ENCODE results near the gene HS6ST2.
"Not testable (repeated sequence)": the region's sequence is repeated elsewhere in the genome, so short reads cannot be mapped to it uniquely, and the experiment has no call there.

HS6ST2 gene

DNA sequence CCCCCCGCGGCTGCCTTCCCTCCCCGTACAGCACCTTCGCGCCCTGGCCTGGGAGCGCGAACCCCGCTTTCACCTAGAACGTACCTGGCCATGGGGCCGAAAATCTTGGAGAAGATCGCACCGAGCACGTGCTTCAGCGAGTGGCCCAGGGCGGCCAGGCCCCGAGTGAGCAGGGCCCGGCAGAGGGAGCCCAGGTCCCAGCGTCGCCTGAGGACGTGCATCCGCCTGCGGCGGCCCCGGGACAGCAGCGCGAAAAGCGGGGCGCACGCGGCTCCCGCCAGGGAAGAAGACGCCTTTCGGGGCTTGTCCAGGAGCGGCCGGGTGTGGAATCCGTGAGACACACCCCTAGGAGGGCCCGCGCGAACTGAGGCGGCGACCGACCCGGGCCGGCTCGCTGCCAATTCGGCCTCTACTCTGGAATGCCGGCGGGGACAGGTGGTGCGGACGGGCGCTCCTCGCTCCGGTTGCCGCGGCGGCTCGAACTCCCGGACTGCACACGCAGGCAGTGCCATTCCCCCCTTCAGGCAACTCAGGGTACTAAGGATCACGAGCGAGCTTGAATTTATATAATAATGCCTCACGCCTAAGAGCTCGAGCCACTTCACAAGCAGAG, at the start of gene HS6ST2:
Gene HS6ST2, minus strand, starts transcription at position 539 of the 613 bp plus-strand sequence.
- DNase-seq (ENCODE audit: low read depth in 1 of 2, low spot score in 1 of 2), result no peak

DNA sequence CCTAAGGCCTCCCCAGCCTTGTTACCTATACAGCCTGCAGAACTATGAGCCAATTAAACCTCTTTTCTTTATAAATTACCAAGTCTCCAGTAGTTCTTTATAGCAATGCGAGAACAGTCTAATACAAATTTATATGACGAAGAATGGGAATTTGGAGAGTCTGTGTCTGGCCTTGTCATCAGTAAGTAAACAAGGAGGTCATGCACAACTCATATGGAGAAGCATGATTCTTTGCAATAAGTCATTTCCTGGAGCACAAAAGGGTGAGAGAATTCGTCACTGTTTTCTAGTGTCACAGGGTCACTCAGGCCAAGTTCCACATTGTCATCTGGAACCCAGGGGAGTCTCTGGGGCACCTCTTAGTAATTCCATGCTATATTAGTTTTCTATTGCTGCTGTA, 49.0 kb upstream of the HS6ST2 start:
- DNase-seq (ENCODE audit: low read depth in 1 of 2, low spot score in 1 of 2), result no peak

DNA sequence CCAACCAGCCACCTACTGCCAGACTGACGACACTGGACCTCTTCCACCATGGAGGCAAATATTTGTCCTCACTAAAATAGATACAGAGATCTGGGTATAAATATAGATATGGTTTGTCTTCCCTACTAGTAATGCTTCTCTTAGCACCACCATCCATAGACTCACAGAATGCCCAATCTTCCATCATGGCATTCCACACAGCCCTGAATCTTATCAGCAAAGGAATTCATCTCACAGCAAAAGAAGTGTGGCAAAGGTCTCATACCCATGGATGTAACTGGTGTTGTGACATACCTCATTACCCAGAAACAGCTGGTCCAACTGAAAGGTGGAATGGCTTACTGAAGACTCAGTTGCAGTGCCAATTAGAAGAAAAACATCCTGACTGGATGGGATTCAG, 47.2 kb upstream of the HS6ST2 start:
- no peak for DNase-seq (ENCODE audit: low read depth in 1 of 2, low spot score in 1 of 2)

DNA sequence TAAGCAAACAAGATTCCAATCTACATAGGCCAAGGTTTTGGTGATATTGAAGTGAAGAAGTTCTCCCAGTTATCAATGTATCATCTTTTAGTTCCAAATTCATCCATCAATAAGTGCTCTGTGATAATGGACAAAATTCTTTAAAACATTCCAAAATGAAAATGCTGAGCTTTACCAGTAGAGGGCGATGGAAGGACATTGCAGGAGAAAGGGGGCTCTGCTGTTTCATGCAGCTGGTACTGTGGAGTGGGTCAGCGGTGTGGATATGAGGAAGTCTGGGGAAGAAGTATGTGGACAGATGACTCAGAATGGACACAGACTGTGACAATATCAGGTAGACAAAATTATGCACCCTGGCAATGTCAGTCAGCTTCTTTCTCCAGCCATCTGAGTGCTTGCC, 46.6 kb upstream of the HS6ST2 start:
- no peak for DNase-seq (ENCODE audit: low read depth in 1 of 2, low spot score in 1 of 2)

DNA sequence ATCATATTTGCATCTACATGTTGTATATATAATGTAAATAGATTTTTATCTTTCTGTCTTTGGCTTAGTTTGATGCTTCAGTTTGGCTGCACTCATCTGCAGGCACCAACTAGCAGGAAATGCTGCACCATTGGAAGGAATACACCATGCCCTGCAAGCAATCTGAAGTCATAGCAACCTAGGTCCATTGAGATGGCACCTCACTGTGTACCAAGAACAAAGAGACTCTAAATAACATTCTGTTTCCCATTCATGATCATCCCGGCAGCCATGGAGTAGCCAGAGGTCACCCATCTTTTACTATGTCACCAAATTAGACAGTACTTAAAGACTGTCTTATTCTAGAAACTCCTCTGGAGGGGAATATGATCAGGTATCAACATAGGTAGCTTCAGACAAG, 40.8 kb upstream of the HS6ST2 start:
- no peak for DNase-seq (ENCODE audit: low read depth in 1 of 2, low spot score in 1 of 2)

DNA sequence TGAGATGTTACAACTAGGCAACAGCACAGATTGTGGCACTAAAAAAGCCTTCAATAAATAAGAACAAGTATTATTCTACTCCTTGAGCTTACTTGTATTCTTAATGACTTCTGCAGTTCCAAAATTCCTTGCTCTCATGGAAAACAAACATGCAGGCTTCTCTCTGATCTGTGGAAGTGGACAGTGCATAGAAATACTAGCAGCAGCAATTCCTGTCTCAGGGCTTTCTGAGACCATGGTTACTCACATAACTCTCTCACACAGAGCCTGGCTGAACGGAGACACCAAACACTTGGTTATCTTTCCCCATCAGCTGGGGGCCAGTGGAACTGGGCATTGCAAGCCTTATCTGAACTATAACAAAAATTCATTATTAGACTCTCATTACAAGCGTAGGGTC, 32.4 kb upstream of the HS6ST2 start:
- DNase-seq (ENCODE audit: low read depth in 1 of 2, low spot score in 1 of 2), result no peak

DNA sequence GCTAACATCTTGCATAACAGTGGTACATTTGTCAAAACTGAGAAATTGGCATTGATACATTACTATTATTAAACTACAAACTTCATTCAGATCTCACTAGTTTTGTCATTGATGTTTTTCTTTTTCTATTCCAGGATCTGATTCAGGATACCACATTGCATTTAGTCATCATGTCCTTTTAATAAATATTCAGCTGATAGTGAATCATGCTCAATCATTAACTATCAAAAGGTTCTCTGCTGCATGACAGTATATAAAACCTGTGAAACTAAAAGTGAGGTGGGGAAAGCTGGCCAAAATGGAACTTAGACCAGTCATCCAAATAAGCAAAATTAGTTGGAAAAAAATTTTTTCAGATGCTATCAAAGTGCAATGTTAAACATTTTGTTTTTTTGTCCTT, 28.1 kb upstream of the HS6ST2 start:
- DNase-seq (ENCODE audit: low read depth in 1 of 2, low spot score in 1 of 2), result no peak

DNA sequence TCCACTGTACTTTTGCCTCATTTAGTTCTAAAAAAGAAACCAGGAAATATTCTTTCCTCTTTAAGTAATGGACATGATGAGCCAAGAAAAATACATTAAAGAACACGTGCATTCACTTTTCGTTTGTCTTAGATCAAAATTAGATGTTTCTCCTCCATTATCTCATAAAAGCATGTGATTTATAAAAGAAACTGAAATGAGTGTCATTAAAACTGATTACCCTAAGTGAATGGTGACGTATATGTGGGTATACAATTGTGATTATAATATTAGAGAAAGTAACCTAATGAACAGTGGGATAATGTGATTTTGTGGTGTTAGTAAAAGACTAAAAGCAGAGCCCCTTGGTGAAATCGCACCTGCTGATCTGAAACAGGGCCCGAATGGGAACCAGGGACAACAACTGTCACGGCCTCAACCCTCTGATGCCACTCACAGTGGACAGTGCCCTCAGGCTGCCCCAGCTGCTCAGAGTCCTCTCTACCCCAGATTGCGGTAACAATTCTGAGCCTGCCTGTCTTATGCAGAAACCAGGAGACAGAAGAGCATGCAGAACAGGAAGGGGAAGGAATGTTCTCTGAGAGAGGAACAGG, 25.7 kb upstream of the HS6ST2 start:
- no peak for DNase-seq (ENCODE audit: low read depth in 1 of 2, low spot score in 1 of 2)

DNA sequence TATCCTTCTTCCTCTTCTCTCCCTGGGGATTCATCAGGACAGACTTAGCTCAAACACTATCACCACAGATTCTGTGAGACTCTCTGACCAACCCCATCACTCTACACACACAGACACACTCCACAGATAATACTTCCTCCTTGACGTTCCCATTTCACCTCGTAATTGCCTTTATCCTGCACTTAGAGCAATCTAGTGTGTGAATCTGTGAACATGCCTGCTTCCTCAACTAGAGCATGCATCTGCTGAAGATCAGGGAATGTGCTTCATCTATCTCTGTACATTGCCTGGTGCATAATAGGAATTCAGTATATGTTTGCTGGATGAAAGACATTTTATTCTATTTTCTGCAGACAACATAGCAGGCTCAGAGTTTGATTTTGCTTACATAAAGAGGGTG, 25.1 kb upstream of the HS6ST2 start:
- DNase-seq (ENCODE audit: low read depth in 1 of 2, low spot score in 1 of 2), result no peak

DNA sequence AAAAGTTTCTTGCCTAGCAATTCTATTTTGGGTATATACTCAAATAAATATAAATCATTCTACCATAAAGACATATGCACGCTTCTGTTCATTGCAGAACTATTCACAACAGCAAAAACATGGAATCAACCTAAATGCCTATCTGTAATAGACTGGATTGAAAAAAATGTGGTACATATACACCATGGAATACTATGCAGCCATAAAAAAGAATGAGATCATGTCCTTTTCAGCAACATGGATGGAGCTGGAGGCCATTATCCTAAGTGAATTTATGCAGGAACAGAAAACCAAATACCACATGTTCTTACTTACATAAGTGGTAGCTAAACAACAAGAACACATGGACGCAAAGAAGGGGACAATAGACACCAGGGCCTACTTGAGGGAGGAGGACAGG, 21.6 kb upstream of the HS6ST2 start:
- DNase-seq (ENCODE audit: low read depth in 1 of 2, low spot score in 1 of 2), result not testable (repeated sequence)

DNA sequence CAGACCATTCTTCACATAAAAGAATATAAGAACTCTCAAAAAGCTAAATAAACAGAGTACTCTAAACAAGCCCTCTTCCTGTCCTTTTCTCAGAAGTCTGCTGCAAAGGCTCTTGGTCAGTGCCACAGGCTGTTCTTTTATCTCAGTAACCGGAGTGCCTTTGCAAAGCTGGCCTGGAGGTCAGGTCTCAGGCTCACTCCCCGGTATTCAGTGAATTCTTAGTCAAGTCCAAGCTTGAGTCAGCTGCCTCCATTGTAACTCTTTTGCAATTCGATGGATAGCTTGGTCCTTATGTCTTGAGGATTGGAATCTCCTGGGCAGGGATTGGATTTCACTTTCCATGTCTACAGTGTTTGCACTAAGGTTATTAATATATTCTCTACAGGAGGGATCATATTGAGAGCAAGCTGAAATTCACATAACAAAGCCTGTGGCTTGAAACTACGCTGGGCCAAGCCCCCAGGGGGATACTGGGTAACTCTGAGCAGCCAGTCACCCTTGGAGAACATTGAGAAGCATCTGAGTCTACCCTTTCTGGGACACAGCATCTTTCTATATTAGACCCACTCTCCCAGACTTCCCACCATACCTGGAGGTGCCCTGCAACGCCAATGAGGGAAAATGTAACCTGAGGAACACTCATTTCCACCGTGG, 10.0 kb upstream of the HS6ST2 start:
- DNase-seq (ENCODE audit: low read depth in 1 of 2, low spot score in 1 of 2), result no peak

DNA sequence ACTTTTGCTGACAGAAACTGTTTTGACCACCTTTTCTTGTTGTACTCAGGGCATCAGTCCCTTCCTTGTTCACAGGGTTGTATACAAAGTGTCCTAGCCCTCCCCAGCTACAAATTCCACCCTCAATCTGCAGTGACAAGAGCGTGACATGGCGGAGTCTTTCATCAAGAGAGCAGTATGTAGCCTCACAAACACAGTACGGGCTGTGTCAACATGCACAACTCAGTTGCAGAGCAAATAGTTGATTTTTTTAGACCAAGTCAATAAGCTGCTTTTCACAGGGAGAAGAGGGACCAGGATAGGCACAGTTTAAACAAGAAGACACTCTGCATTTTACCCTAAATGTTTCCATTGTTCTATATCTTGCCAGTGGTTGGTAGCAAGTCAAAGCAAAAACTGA, 8.6 kb upstream of the HS6ST2 start:
- no peak for DNase-seq (ENCODE audit: low read depth in 1 of 2, low spot score in 1 of 2)

DNA sequence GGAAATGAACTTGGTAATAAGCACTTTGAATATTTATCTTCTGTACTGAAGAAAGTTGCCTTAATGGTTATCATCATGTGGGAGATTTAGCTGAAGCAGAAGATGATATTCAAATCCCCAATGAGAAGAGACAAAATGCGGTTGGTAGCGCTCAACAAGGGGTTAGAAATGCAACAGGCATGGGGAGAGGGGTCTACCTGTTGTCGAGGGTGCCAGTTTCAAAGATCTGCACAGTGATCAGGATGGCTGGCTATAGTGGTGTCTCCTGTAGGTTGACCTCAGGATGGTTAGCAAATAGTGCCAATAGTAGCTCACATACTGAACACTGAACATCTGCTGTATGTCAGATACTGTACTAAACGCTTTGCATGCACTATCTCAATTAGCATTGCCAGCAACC, 7.0 kb upstream of the HS6ST2 start:
- DNase-seq (ENCODE audit: low read depth in 1 of 2, low spot score in 1 of 2), result no peak

DNA sequence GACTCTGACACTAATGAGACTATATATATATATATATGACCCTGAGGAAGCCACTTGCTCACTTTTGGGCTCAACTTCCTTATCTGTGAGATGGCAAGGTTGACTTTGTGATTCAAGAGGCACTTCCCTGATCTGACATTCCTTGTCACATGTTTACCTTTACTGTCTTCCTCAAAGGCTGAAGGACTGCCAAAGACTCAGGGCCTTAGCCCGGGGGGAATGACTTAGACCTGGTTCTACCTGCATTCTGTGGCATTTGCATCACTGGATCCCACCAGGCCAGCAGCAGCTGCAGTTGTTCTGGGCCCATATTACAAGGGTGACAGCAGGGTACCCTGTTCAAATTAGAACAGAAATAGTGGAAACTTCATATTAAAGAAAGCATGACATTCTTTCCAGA, 3.1 kb upstream of the HS6ST2 start:
- DNase-seq (ENCODE audit: low read depth in 1 of 2, low spot score in 1 of 2), result no peak

DNA sequence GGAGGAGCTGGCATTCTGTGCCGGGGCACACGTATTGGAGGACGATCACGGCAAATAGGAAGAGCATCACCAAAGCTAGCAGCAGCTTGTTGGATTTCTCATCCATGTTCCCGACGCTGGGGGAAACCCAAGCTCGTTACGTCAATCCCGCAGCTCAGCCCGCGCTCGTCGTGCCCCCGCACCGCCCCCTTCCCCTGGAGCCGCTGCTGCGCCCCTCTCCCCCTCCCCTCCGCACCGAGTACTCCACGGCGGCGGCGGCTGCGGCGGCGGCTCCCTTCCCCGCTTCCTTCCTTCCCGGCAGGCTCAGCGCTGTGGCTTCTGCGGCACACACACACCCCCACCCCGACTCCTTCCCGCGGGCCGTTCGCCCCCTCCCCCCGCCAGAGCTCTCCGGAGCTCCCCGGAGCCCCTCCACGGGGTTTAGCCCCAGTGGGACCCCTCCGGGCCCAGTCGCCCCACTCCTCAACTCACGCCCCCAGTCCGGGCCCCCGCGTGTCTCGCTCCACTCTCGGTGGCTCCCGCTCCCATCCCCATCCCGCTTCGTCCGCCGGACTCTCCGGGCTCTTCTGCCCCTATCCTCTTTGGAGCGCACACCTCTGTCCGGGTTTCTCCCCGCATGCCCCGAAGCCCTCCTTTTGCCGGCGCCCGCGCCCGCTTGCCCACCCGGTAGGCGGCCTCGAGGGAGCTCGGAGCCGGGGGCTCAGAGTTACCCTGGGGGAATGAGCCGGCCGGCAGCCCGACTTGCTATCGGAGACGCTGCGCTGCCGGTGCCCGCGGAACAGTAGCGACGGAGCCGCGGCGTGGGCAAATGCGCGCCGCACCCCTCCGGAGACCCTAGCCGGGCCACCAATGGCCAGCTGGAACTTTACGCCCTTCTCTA, 978 bp downstream of the HS6ST2 start:
- DNase-seq (ENCODE audit: low read depth in 1 of 2, low spot score in 1 of 2), result no peak

DNA sequence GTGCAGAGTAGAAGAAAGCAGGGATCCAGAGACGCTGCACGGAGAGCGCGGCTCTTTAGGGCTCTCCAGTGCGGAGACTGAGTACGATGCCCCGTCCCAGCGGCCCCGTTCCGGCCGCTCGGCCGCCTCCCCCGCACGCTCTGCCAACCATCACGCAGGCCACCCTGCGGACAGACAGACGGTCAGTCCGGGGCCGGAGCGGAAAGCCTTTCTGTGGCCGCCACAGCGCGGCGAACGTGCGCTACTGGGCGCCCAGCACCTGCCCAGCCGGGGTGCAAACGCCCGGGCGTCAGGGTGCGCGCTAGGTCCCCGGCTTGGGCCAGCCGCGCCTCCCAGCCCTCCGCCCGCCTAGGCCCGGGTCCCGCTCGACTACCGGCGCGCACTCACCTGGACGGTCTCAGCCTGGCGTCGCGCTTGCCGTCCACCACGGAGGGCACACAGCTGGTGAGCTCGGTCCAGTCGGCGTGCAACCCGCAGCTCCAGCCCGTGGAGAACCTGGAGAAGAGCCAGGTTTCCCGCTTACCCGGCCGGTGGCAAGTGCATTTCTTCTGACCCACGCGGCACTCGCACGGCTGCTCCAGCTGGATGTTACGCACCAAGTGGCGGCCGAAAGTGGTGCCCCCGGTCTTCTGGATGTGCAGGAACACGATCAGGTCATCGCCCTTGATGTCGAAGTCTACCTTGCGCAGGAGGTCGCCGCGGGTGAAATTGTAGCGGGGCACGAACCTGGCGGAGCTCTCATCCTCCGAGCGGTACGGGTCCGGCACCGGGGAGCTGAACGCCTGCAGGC, 1.8 kb downstream of the HS6ST2 start:
- DNase-seq (ENCODE audit: low read depth in 1 of 2, low spot score in 1 of 2), result no peak

DNA sequence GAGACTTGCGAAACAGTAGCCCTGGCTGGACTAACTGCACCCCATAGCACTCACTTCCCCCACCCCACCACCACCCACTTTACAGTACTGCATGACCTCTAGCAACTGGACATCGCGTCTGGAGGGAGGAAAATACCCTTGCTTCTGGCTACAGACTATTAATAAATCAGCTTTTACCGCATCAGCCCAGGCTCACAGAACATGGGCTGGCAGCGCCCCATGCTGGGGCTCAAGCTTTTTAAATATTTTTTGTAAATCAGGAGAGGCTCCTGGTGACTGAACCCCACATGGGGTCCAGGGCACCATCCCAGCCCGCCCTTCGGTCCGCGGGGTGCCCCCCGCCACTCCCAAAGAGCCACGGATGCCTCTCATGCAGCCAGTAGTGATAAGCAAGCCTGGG, 2.7 kb downstream of the HS6ST2 start:
- DNase-seq (ENCODE audit: low read depth in 1 of 2, low spot score in 1 of 2), result no peak

DNA sequence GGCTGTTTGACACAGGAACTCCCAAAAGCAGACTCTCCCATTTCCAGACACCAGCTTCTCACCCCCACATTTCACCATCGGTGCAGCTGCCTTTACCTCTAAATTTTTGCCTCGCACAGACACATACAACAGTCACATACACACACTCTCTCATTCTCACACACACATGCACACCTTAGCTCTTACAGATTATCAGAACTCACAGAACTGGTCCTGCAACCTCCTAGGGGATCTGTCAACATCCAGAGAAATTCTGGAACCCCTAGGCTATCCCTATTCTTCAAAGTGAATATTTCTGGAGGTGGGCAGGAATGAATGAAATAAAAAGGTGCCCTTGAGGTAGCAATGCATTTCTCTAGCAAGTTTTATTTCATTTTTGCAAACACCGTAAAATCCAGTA, 4.1 kb downstream of the HS6ST2 start:
- DNase-seq (ENCODE audit: low read depth in 1 of 2, low spot score in 1 of 2), result no peak

DNA sequence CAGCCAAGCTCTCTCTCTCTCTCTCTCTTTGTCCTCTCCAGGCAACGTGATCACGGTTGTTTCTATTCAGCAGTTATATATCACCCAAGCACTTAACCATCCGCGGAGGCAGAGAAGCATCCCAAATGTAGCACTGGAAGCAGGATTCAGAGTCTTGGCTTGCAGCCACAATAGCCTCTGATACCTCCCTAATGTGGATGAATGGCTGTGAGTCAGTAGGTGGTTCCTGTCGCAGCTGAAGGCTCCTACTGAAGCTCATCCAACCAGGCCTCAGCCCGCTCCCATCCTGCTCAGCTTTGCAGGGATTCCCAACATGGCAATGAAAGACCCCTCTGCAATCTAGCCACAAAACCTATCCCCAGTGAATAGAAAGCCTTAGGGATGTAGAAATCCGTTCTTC, 5.1 kb downstream of the HS6ST2 start:
- DNase-seq (ENCODE audit: low read depth in 1 of 2, low spot score in 1 of 2), result no peak

DNA sequence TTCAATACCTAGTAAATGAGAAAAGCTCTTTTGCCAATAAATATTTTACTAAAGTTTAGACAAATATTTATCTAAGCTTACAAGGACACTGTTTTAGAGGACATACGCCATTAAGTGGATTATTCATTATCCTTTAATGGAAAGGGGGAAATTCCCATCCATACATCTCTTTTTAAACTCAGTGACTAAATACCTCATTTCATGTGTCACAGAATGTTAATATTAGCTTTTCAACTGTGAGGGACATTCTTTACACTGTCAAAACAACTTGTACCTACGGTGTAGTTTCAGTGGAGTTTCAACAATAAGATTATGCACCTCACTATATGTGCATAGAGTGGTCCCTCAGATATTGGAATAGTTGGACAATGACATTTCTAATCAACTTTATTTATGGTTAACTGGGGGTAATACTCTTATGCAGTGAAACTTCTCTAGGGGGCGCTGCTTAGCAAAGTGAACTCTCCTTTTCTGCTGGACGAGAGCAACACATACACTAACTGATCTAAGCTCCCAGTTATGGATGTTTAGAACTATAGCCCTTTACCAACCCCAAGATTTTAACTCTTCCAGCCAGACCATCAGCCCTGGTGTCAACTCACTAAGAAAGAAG, 9.7 kb downstream of the HS6ST2 start:
- DNase-seq (ENCODE audit: low read depth in 1 of 2, low spot score in 1 of 2), result no peak
